Testis (tissue), 3 donors: ENCODE results near the gene RANBP3. TPM values are rescaled to one million over a fixed set of nuclear protein-coding genes. Genes with fewer than 3 reads are reported as not detected.

Source experiments
- DNase-seq: peaks from one replicate; pipeline ENCODE4 v3.0.0-alpha.2; 2019
- H3K27ac ChIP-seq, 2 donors: fragments of 200-600 bp; sonication (generic); one replicate each; pipeline ENCODE4 v1.5.1; 2019
- H3K27me3 ChIP-seq: fragments of 200-600 bp; sonication (generic); one replicate; pipeline ENCODE4 v1.5.1; 2019
- H3K36me3 ChIP-seq: fragments of 200-600 bp; sonication (generic); one replicate; pipeline ENCODE4 v1.5.1; 2017; ENCODE audit warnings: low read depth; ENCODE audit errors: missing control alignments
- H3K4me1 ChIP-seq: fragments of 200-600 bp; sonication (generic); one replicate; pipeline ENCODE4 v1.5.1; 2019
- H3K4me3 ChIP-seq, 2 donors: fragments of 200-600 bp; sonication (generic); one replicate each; pipeline ENCODE4 v1.5.1; 2017 to 2019
- H3K9me3 ChIP-seq: fragments of 200-600 bp; sonication (generic); one replicate; pipeline ENCODE4 v1.5.1; 2017
- CTCF ChIP-seq, 3 experiments: fragments of 450-650 bp in 2 of 3; fragments of 200-600 bp in 1 of 3; sonication (generic) in 1 of 3; IDR thresholded peaks; one replicate each; pipeline ENCODE4 v1.5.1; 2016 to 2019; ENCODE audit warnings: antibody characterized with exemption in 3 of 3, mild to moderate bottlenecking in 2 of 3, moderate library complexity in 1 of 3
- POLR2A ChIP-seq: fragments of 450-650 bp; IDR thresholded peaks from one replicate; pipeline ENCODE4 v1.6.1; 2017; ENCODE audit warnings: antibody characterized with exemption, mild to moderate bottlenecking, moderate library complexity
- WGBS, 2 donors: methylation state at CpG; one replicate each; pipeline ENCODE4 v1.1.5; 2018; 5-methylcytosine and 5-hydroxymethylcytosine counted together
- intact Hi-C: fragments of 100-400 bp; cut with DNase I; formaldehyde crosslinking; loops from one replicate; pipeline ENCODE4 v1.15.1; 2023; ENCODE audit warnings: low total_unique reads
- polyA plus RNA-seq: library from polyadenylated mRNA; stranded (reverse); fragments of 350-450 nt; fragmentation: Illumina TruSeq; extraction: RNeasy Lipid Tissue Mini Kit (QIAGEN cat#74804); gene quantifications from one replicate; pipeline ENCODE4 v1.2.3, GENCODE V29; 2014; ENCODE audit warnings: low read depth, low replicate concordance; ENCODE audit not compliant: insufficient read depth
- total RNA-seq, 2 donors: library from RNA; depleted of rRNA; stranded (reverse); fragments of >200 nt; gene quantifications; one replicate each; pipeline ENCODE4 v1.2.3, GENCODE V29; 2016

RANBP3 gene
- total and polyA plus RNA-seq, 3 donors from 2014 or later, result 142 to 148 (median 145) TPM

- Histone ChIP-seq H3K9me3 (no peaks in the 10 kb centered on the region), H3K4me3 (no peak overlapping the region), H3K27ac (peak overlapping the region; percentile 21 to 61), H3K4me1 (peaks cover 17% of the 10 kb centered on the region), H3K27me3 (no peaks in the 10 kb centered on the region), H3K36me3 (no peaks in the 10 kb centered on the region)
- intact Hi-C loops, result no loop called here
- TF ChIP-seq CTCF (IDR thresholded peaks at IDR 0.05) (no peak), POLR2A (no peak)
- peak; percentile 73 for DNase-seq
- 60 to 63% methylated on average over 18 to 21 of the region's 21 CpGs for WGBS, 2 donors
These were observed 45.2 kb upstream of the RANBP3 start for GRCh38 chr19:6023085-6023682.

- intact Hi-C loops, result no loop called here
- no peaks in the 10 kb centered on the region for H3K27me3 ChIP-seq
- H3K27ac ChIP-seq, result peak overlapping the region; percentile 21 to 61
- WGBS, 2 donors, result 56 to 62% methylated on average over 16 of the region's 16 CpGs
- H3K36me3 ChIP-seq, result no peaks in the 10 kb centered on the region
- no peaks in the 10 kb centered on the region for H3K9me3 ChIP-seq
- no peak for DNase-seq
- no peak overlapping the region for H3K4me3 ChIP-seq
- H3K4me1 ChIP-seq, result peaks cover 17% of the 10 kb centered on the region
- no peak for TF ChIP-seq CTCF (IDR thresholded peaks at IDR 0.05)
These were observed 44.7 kb upstream of the RANBP3 start for GRCh38 chr19:6022570-6023064.

- Histone ChIP-seq H3K4me3 (no peak overlapping the region), H3K4me1 (peaks cover 17% of the 10 kb centered on the region), H3K27ac (peak overlapping the region in 1 of 2 donors; percentile 21), H3K9me3 (no peaks in the 10 kb centered on the region), H3K27me3 (no peaks in the 10 kb centered on the region), H3K36me3 (no peaks in the 10 kb centered on the region)
- peak; percentile 77 to 92 (median 91) for TF ChIP-seq CTCF (IDR thresholded peaks at IDR 0.05)
- no peak for TF ChIP-seq POLR2A
- WGBS, 2 donors, result 40 to 66% methylated on average over 17 to 29 of the region's 29 CpGs
- peak; percentile 94 for DNase-seq
- intact Hi-C loops, result no loop called here
These were observed 44.1 kb upstream of the RANBP3 start for GRCh38 chr19:6021878-6022569.

- no peak for DNase-seq
- Histone ChIP-seq H3K36me3 (no peaks in the 10 kb centered on the region), H3K27me3 (no peaks in the 10 kb centered on the region), H3K27ac (no peak overlapping the region), H3K4me1 (peaks cover 17% of the 10 kb centered on the region), H3K9me3 (no peaks in the 10 kb centered on the region), H3K4me3 (no peak overlapping the region)
- no peak for TF ChIP-seq POLR2A
- TF ChIP-seq CTCF (IDR thresholded peaks at IDR 0.05), result peak in 1 of 3 experiments; percentile 3
- intact Hi-C loops, result no loop called here
- 86 to 88% methylated on average over 22 of the region's 22 CpGs for WGBS, 2 donors
These were observed 43.2 kb upstream of the RANBP3 start for GRCh38 chr19:6020972-6021805.
